ENCODE measurements around the gene CTXN1. TPM values are rescaled to one million over a fixed set of nuclear protein-coding genes. Genes with fewer than 3 reads are reported as not detected.
"Not testable (repeated sequence)": the region's sequence is repeated elsewhere in the genome, so short reads cannot be mapped to it uniquely, and the experiment has no call there.

Gene CTXN1
- total RNA-seq, 1 donor from 2014 or later: not detected

DNA sequence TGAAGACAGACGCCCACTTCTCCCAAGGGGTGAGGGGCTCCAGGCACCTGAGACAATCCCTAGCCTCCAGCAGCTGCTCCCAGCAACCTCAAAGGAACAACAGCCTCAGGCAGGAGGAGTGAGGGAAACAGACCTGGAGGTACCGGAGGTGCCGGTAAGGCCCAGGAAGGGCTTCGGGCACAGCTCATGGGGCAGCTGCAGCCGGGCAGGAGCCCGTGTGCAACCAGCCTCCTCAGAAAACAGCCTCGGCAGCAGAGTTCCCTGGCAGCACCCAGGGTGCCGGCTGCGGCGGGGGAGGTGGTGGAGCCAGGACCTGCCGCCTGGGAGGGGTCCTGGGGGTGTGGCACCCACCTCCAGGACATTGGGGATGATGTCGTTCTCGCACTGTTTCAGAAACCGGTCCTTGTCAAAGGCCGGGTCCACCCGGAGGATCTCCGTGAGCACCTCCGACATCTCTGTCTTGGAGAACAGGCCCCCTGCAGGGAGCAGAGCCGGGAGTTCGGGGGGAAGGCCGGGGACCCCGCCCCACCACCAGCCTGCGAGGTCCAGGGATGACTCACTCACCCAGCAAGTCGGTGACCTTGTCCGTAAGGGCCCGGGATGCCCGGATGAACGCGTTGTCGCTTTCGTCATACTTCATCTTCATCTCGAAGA is 6.5 kb upstream of the CTXN1 start:
- Mint-ChIP-seq H3K36me3 (ENCODE audit: low read depth) (peaks cover 65% of the 10 kb centered on the region), H3K4me3 (no peak overlapping the region), H3K27me3 (no peaks in the 10 kb centered on the region), H3K4me1 (peaks cover 3% of the 10 kb centered on the region), H3K27ac (no peak overlapping the region), H3K9me3 (no peaks in the 10 kb centered on the region)
- TF ChIP-seq, protein P1, sequence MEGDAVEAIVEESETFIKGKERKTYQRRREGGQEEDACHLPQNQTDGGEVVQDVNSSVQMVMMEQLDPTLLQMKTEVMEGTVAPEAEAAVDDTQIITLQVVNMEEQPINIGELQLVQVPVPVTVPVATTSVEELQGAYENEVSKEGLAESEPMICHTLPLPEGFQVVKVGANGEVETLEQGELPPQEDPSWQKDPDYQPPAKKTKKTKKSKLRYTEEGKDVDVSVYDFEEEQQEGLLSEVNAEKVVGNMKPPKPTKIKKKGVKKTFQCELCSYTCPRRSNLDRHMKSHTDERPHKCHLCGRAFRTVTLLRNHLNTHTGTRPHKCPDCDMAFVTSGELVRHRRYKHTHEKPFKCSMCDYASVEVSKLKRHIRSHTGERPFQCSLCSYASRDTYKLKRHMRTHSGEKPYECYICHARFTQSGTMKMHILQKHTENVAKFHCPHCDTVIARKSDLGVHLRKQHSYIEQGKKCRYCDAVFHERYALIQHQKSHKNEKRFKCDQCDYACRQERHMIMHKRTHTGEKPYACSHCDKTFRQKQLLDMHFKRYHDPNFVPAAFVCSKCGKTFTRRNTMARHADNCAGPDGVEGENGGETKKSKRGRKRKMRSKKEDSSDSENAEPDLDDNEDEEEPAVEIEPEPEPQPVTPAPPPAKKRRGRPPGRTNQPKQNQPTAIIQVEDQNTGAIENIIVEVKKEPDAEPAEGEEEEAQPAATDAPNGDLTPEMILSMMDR (IDR thresholded peaks at IDR 0.05): no peak
- DNase-seq: no peak
- CTCF ChIA-PET: no interaction called here
- intact Hi-C loops (cut with micrococcal nuclease): no loop called here
- ATAC-seq (ENCODE audit: low read depth): no peak
- POLR2A ChIA-PET: no interaction called here

DNA sequence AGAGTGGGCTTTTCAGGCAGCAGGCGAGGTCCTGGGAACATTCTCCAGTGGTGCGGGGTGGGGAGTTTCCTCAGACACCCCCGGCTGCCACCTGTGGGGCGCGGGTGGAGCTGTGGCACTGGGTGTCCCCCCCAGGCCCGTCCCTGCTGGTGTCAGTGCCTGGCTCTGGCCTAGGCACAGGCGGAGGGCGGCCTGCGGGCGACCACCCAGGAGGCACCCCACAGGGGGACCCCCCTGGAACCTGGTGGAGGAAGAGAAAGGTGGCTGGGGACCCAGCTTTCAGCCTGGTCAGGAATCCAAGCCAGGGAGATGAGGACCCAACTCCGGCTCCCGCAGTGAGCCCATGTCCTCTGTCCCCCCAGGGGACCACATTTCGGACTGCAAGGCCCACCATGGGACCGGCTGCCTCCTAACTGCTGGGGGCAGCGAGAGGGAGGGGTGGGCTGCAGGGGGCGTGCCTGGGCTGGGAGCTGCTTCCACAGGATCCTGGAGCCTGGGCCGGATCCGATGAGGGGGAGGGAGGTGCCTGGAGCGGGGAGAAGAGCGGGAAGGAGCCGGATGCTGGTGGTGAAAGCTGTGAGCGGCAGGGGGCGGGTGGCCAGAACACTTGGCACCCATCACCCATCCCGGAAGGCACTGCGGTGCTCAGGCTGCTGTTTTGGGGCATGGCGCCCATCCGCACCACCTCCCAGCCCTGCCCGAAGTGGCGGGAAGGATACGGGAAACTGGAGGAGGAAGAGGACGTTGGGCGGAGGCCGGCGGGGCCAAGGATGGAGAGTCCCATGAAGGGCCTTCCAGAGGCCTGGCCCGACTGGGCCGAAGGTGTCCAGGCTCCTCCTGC is 5.5 kb upstream of the CTXN1 start:
- no peak overlapping the region for H3K27ac Mint-ChIP-seq
- POLR2A ChIA-PET: interaction anchor here (0.6 to 1.7 kb wide), 2 partner anchors 12 to 250 kb away, joined by 3 to 7 read pairs; partner anchors contain the start of gene TIMM44
- DNase-seq: no peak
- peaks cover 5% of the 10 kb centered on the region for H3K4me1 Mint-ChIP-seq
- no peak for ATAC-seq (ENCODE audit: low read depth)
- CTCF ChIA-PET: interaction anchor here (1.1 kb wide), 1 partner anchor 11 kb away, joined by 3 read pairs; the partner anchor contains the start of gene SNAPC2
- no peaks in the 10 kb centered on the region for H3K27me3 Mint-ChIP-seq
- no peak overlapping the region for H3K4me3 Mint-ChIP-seq
- peaks cover 59% of the 10 kb centered on the region for H3K36me3 Mint-ChIP-seq (ENCODE audit: low read depth)
- no peaks in the 10 kb centered on the region for H3K9me3 Mint-ChIP-seq
- intact Hi-C loops (cut with micrococcal nuclease): no loop called here
- TF ChIP-seq, protein P1 (IDR thresholded peaks at IDR 0.05): no peak

DNA sequence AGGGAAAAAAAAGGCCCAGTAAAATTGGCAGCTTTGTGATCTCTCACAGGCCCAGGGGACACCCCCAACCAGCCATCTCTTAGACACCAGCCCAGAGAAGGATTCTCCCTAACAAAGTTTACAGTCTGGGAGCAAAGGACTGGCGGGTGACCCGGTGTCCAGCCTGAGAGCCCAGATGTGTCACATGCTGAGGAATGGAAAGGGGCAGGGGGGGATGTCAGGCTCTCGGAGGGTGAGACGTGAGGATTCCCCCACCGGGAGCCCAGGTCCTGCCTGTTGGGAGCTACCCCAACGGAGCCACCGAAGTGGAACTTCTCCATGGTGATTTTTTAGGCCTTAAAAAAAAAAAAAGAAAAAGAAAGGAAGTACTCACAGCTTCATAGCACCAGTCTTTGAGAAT is 4.8 kb upstream of the CTXN1 start:
- Mint-ChIP-seq H3K36me3 (ENCODE audit: low read depth) (peaks cover 53% of the 10 kb centered on the region), H3K27ac (no peak overlapping the region), H3K4me3 (no peak overlapping the region), H3K9me3 (no peaks in the 10 kb centered on the region), H3K4me1 (peaks cover 7% of the 10 kb centered on the region), H3K27me3 (no peaks in the 10 kb centered on the region)
- no peak for ATAC-seq (ENCODE audit: low read depth)
- no peak for DNase-seq
- ChIA-PET POLR2A (interaction anchor here (0.6 to 2.0 kb wide), 3 partner anchors 10 to 249 kb away, joined by 3 to 10 read pairs (median 7); partner anchors contain the start of genes SNAPC2 and TIMM44), CTCF (interaction anchor here (1.1 kb wide), 1 partner anchor 10 kb away, joined by 3 read pairs; the partner anchor contains the start of gene SNAPC2)
- intact Hi-C loops (cut with micrococcal nuclease): no loop called here
- TF ChIP-seq, protein P1 (IDR thresholded peaks at IDR 0.05): no peak

DNA sequence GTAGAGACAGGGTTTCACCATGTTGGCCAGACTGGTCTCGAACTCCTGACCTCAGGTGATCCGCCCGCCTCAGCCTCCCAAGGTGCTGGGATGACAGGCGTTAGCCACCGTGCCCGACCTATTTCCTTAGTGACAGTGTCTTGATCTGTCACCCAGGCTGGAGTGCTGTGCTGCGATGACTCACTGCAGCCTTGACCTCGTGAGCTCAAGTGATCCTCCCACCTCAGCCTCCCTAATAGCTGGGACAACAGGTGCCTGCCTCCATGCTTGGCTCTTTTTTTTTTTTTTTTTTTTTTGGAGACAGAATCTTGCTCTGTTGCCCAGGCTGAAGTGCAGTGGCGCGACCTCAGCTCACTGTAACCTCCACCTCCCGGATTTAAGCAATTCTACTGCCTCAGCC is 4.1 kb upstream of the CTXN1 start:
- DNase-seq; ATAC-seq (ENCODE audit: low read depth); H3K9me3 Mint-ChIP-seq; H3K27ac Mint-ChIP-seq; H3K4me3 Mint-ChIP-seq; H3K27me3 Mint-ChIP-seq; H3K4me1 Mint-ChIP-seq; intact Hi-C loops (cut with micrococcal nuclease): not testable (repeated sequence)
- ChIA-PET CTCF (interaction anchor here (0.6 to 1.1 kb wide), 2 partner anchors 9 to 101 kb away, joined by 3 read pairs; partner anchors contain the start of gene SNAPC2), POLR2A (interaction anchor here (1.7 to 2.0 kb wide), 2 partner anchors 9 to 14 kb away, joined by 7 to 10 read pairs; partner anchors contain the start of genes SNAPC2 and TIMM44)
- peaks cover 46% of the 10 kb centered on the region for H3K36me3 Mint-ChIP-seq (ENCODE audit: low read depth)

DNA sequence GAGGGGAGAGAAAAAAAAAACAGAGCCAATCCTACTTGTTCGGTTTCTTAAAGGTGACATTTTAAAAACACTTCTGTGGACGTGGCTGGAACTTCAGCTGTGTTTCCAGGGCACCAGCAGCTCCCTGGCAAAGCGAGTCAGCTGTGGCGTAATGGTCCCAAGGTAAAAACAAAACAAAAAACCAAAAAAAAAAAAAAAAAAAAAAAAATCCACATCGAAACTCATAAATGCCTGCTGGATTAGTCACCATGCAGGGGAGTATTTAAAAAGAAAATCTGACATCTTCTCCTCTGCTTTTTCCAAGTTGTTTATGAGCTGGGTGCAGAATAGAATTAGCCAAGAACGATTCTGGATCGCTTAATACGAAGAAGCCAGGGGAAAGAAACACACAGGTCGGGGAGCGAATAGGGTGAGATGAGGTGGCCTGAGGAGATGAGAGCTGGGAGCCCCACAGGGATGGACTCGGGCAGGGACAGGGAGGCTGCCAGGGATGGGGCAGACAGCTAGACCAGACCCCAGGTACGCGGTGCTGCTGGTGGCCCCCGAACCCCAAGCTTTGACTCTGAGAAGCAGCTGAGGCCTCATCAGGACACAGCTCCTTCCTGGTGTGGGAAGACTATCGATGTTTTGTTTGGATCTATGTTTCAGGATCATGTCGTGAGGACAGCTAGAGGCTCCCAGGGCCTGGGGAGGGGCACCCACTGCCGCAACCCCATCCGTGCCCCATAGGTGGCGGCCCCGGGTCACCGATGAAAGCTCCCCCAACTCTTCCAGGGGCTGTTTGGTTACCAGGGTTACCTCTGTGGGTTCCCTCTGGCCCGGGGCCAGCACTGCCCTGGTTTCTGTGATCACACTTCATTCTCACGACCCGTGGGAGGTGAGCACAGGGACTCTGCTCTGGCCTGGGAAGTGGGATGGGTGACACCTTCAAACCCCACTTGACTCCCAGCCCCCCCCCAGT is 3.1 kb upstream of the CTXN1 start:
- DNase-seq (peak; percentile 49), ATAC-seq (ENCODE audit: low read depth) (peak; percentile 56)
- TF ChIP-seq, protein P1 (IDR thresholded peaks at IDR 0.05): no peak
- Mint-ChIP-seq H3K27me3 (peaks cover 1% of the 10 kb centered on the region), H3K4me1 (peaks cover 11% of the 10 kb centered on the region), H3K9me3 (no peaks in the 10 kb centered on the region), H3K27ac (no peak overlapping the region), H3K4me3 (no peak overlapping the region), H3K36me3 (ENCODE audit: low read depth) (peaks cover 38% of the 10 kb centered on the region)
- CTCF ChIA-PET: interaction anchor here (0.9 to 1.2 kb wide), 2 partner anchors 9 to 11 kb away, joined by 4 to 5 read pairs; partner anchors contain the start of gene SNAPC2
- POLR2A ChIA-PET: interaction anchor here (0.6 to 2.0 kb wide), 6 partner anchors 8 to 456 kb away, joined by 3 to 14 read pairs (median 5); partner anchors contain the start of gene SNAPC2
- intact Hi-C loops (cut with micrococcal nuclease): loop anchor here (1.0 to 10.0 kb wide), 4 partner anchors 14 to 394 kb away; partner anchors contain the start of genes PNPLA6 and TIMM44
